Measurements from ENCODE around the gene PLXNA4. TPM values are rescaled to one million over a fixed set of nuclear protein-coding genes. Genes with fewer than 3 reads are reported as not detected.

Gene PLXNA4
- total RNA-seq, 2 experiments from 2014 or later, result 0.75 to 0.85 TPM

GRCh38 chr7:132607656-132608055, 31.4 kb upstream of the PLXNA4 start:
- H3K4me3 Mint-ChIP-seq, result no peak overlapping the region
- TF ChIP-seq, protein P1, sequence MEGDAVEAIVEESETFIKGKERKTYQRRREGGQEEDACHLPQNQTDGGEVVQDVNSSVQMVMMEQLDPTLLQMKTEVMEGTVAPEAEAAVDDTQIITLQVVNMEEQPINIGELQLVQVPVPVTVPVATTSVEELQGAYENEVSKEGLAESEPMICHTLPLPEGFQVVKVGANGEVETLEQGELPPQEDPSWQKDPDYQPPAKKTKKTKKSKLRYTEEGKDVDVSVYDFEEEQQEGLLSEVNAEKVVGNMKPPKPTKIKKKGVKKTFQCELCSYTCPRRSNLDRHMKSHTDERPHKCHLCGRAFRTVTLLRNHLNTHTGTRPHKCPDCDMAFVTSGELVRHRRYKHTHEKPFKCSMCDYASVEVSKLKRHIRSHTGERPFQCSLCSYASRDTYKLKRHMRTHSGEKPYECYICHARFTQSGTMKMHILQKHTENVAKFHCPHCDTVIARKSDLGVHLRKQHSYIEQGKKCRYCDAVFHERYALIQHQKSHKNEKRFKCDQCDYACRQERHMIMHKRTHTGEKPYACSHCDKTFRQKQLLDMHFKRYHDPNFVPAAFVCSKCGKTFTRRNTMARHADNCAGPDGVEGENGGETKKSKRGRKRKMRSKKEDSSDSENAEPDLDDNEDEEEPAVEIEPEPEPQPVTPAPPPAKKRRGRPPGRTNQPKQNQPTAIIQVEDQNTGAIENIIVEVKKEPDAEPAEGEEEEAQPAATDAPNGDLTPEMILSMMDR (IDR thresholded peaks at IDR 0.05), result no peak
- H3K4me1 Mint-ChIP-seq (ENCODE audit: low read depth), result no peaks in the 10 kb centered on the region
- ChIA-PET CTCF (no interaction called here), POLR2A (no interaction called here)
- Histone ChIP-seq H3K4me1 (ENCODE audit: insufficient read depth, low read length) (no peaks in the 10 kb centered on the region), H3K27ac (ENCODE audit: low read depth in 1 of 2, low read length in 2 of 2) (no peak overlapping the region), H3K4me3 (ENCODE audit: low read length) (no peak overlapping the region), H3K27me3 (ENCODE audit: control insufficient read depth in 1 of 2, insufficient read depth in 2 of 2, low read length in 2 of 2) (no peaks in the 10 kb centered on the region), H3K36me3 (ENCODE audit: insufficient read depth, low read length) (no peaks in the 10 kb centered on the region), H3K9me3 (ENCODE audit: control insufficient read depth in 1 of 2, insufficient read depth in 1 of 2, low read length in 2 of 2) (no peaks in the 10 kb centered on the region)
- no peak overlapping the region for H3K27ac Mint-ChIP-seq
- intact Hi-C loops (cut with DNase I, micrococcal nuclease), result no loop called here
- no peaks in the 10 kb centered on the region for H3K27me3 Mint-ChIP-seq
- no peak for DNase-seq
- H3K9me3 Mint-ChIP-seq, result no peaks in the 10 kb centered on the region
- H3K36me3 Mint-ChIP-seq (ENCODE audit: low read depth), result no peaks in the 10 kb centered on the region
- ATAC-seq (ENCODE audit: poor library complexity), result no peak

DNA sequence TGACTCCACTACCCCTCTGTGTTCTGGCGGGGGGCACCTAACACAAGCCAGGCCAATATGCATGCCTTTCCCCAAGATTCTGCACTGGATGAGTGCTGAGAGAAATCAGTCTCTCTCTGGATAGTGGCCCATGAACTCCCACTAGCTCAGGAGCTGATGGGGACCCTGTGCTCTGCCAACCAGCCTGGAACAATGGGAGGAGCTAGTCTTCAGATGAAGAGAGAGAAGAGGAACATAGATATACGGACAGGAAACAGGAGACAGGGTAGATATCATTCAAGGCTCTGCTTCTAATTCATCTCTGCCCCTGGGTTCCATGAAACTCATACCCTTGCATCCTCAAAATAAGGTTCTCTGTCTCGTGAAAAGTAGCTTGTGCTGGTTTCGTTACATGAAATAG, 27.9 kb upstream of the PLXNA4 start:
- TF ChIP-seq, protein P1 (IDR thresholded peaks at IDR 0.05), result no peak
- Mint-ChIP-seq H3K4me1 (ENCODE audit: low read depth) (no peaks in the 10 kb centered on the region), H3K36me3 (ENCODE audit: low read depth) (no peaks in the 10 kb centered on the region), H3K9me3 (no peaks in the 10 kb centered on the region), H3K27me3 (no peaks in the 10 kb centered on the region), H3K27ac (no peak overlapping the region), H3K4me3 (no peak overlapping the region)
- peaks cover 0 to 3% of the 10 kb centered on the region in 2 experiments for H3K27me3 ChIP-seq (ENCODE audit: control insufficient read depth in 1 of 2, insufficient read depth in 2 of 2, low read length in 2 of 2)
- no peak overlapping the region for H3K4me3 ChIP-seq (ENCODE audit: low read length)
- H3K36me3 ChIP-seq (ENCODE audit: insufficient read depth, low read length), result no peaks in the 10 kb centered on the region
- DNase-seq (no peak), ATAC-seq (ENCODE audit: poor library complexity) (no peak)
- no peaks in the 10 kb centered on the region for H3K9me3 ChIP-seq (ENCODE audit: control insufficient read depth in 1 of 2, insufficient read depth in 1 of 2, low read length in 2 of 2)
- POLR2A ChIA-PET, result no interaction called here
- no peaks in the 10 kb centered on the region for H3K4me1 ChIP-seq (ENCODE audit: insufficient read depth, low read length)
- no peak overlapping the region for H3K27ac ChIP-seq (ENCODE audit: low read depth in 1 of 2, low read length in 2 of 2)
- CTCF ChIA-PET, result no interaction called here
- intact Hi-C loops (cut with DNase I, micrococcal nuclease), result no loop called here

- TF ChIP-seq, protein P1 (IDR thresholded peaks at IDR 0.05), result no peak
- no peak overlapping the region for H3K4me3 ChIP-seq (ENCODE audit: low read length)
- no peak overlapping the region for H3K27ac ChIP-seq (ENCODE audit: low read depth in 1 of 2, low read length in 2 of 2)
- no peak for ATAC-seq (ENCODE audit: poor library complexity)
- ChIA-PET POLR2A (interaction anchor here (1.1 kb wide), 1 partner anchor 18 kb away, joined by 3 read pairs; no protein-coding TSS in a partner anchor), CTCF (no interaction called here)
- H3K4me1 ChIP-seq (ENCODE audit: insufficient read depth, low read length), result no peaks in the 10 kb centered on the region
- H3K9me3 ChIP-seq (ENCODE audit: control insufficient read depth in 1 of 2, insufficient read depth in 1 of 2, low read length in 2 of 2), result no peaks in the 10 kb centered on the region
- no peaks in the 10 kb centered on the region for H3K27me3 Mint-ChIP-seq
- no peak overlapping the region for H3K27ac Mint-ChIP-seq
- no peak for DNase-seq
- H3K36me3 ChIP-seq (ENCODE audit: insufficient read depth, low read length), result no peaks in the 10 kb centered on the region
- no peaks in the 10 kb centered on the region for H3K4me1 Mint-ChIP-seq (ENCODE audit: low read depth)
- H3K9me3 Mint-ChIP-seq, result no peaks in the 10 kb centered on the region
- intact Hi-C loops (cut with DNase I, micrococcal nuclease), result no loop called here
- H3K36me3 Mint-ChIP-seq (ENCODE audit: low read depth), result no peaks in the 10 kb centered on the region
- H3K27me3 ChIP-seq (ENCODE audit: control insufficient read depth in 1 of 2, insufficient read depth in 2 of 2, low read length in 2 of 2), result peaks cover 0 to 3% of the 10 kb centered on the region in 2 experiments
- no peak overlapping the region for H3K4me3 Mint-ChIP-seq
Observed at GRCh38 chr7:132603220-132603833, 27.1 kb upstream of the PLXNA4 start.

All from CD4-positive, alpha-beta T cell (primary cell).